Amniotic epithelial cell (primary cell): ENCODE data around the gene APELA.
"Not testable (repeated sequence)": the region's sequence is repeated elsewhere in the genome, so short reads cannot be mapped to it uniquely, and the experiment has no call there.

Experiments used
- DNase-seq: peaks from one replicate; pipeline ENCODE4 v3.0.0-alpha.2; 2010; ENCODE audit warnings: low read depth

The APELA gene

GRCh38 chr4:164926301-164926700, 49.3 kb downstream of the APELA start:
- DNase-seq: no peak

GRCh38 chr4:164927101-164927500, 50.1 kb downstream of the APELA start:
- not testable (repeated sequence) for DNase-seq

- DNase-seq: no peak
Observed at GRCh38 chr4:164930647-164931046, 53.7 kb downstream of the APELA start.

- no peak for DNase-seq
Observed at GRCh38 chr4:164931551-164932324, 54.8 kb downstream of the APELA start.

GRCh38 chr4:164933244-164933643, 56.3 kb downstream of the APELA start:
- DNase-seq: no peak

- DNase-seq: no peak
Observed at GRCh38 chr4:164935363-164935762, 58.4 kb downstream of the APELA start.

GRCh38 chr4:164935865-164936606, 59.1 kb downstream of the APELA start:
- not testable (repeated sequence) for DNase-seq

- peak; percentile 11 for DNase-seq
Observed at GRCh38 chr4:164937576-164938270, 60.7 kb downstream of the APELA start.

- no peak for DNase-seq
Observed at GRCh38 chr4:164943192-164943591, 66.2 kb downstream of the APELA start.

GRCh38 chr4:164945146-164945545, 68.2 kb downstream of the APELA start:
- no peak for DNase-seq

- DNase-seq: no peak
Observed at GRCh38 chr4:164946810-164947209, 69.8 kb downstream of the APELA start.
